WERI-Rb-1 (cell line): ENCODE measurements around the gene ANKRD12.

Experiments
- DNase-seq: peaks from one replicate; pipeline ENCODE4 v3.0.0-alpha.2; 2020
- H3K27ac ChIP-seq: fragments of 250-450 bp; sonication (Bioruptor Pico); 2 replicates; pipeline ENCODE4 v1.5.1; 2020; ENCODE audit warnings: mild to moderate bottlenecking, moderate library complexity
- H3K27me3 ChIP-seq: fragments of 250-450 bp; sonication (Bioruptor Pico); 2 replicates; pipeline ENCODE4 v1.5.1; 2021; ENCODE audit warnings: mild to moderate bottlenecking, low read depth, moderate library complexity; ENCODE audit not compliant: insufficient read depth, severe bottlenecking
- H3K36me3 ChIP-seq: fragments of 250-450 bp; sonication (Bioruptor Pico); 2 replicates; pipeline ENCODE4 v1.5.1; 2020; ENCODE audit warnings: mild to moderate bottlenecking, moderate library complexity
- H3K4me3 ChIP-seq: 2 replicates; pipeline ENCODE4 v1.5.1; 2011; ENCODE audit warnings: low read depth, mild to moderate bottlenecking, control low read depth, low read length
- H3K9me3 ChIP-seq: fragments of 250-450 bp; sonication (Bioruptor Pico); 2 replicates; pipeline ENCODE4 v1.5.1; 2021; ENCODE audit warnings: mild to moderate bottlenecking, moderate library complexity; ENCODE audit not compliant: severe bottlenecking
- TF ChIP-seq, protein P1 (sequence below): IDR thresholded peaks from 2 replicates; pipeline ENCODE4 v1.5.1; 2011; ENCODE audit warnings: low read depth, mild to moderate bottlenecking, control low read depth, inconsistent platforms, low read length

Gene ANKRD12

DNA sequence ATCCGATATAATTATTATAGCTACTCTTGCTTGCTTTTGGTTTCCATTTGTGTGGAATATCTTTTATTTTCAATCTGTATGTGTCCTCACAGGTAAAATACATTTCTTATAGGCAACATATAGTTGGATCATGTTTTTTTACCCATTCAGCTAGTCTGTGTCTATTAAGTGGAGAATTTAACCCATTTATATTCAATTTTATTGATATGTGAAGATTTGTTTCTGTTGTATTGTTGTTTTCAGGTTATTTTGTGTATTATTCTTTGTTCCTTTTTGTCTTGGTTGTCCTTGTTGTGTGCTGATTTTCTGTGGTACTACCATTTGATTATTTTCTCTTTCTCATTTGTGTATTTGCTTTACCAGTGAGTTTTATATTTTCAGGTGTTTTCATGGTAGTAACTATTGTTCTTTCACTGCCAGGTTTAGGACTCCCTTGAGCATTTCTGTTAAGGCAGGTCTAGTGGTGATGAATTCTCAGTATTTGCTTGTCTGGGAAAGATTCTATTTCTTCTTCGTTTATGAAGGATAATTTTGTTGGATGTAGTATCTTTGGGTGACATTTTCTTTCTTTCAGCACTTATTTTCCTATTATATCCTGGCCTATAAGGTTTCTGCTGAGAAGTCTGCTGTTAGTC is 95.4 kb downstream of the ANKRD12 start:
- Histone ChIP-seq H3K4me3 (no peak overlapping the region), H3K36me3 (peaks cover 37% of the 10 kb centered on the region), H3K27ac (no peak overlapping the region), H3K9me3 (no peaks in the 10 kb centered on the region), H3K27me3 (no peaks in the 10 kb centered on the region)
- DNase-seq = no peak
- TF ChIP-seq, protein P1, sequence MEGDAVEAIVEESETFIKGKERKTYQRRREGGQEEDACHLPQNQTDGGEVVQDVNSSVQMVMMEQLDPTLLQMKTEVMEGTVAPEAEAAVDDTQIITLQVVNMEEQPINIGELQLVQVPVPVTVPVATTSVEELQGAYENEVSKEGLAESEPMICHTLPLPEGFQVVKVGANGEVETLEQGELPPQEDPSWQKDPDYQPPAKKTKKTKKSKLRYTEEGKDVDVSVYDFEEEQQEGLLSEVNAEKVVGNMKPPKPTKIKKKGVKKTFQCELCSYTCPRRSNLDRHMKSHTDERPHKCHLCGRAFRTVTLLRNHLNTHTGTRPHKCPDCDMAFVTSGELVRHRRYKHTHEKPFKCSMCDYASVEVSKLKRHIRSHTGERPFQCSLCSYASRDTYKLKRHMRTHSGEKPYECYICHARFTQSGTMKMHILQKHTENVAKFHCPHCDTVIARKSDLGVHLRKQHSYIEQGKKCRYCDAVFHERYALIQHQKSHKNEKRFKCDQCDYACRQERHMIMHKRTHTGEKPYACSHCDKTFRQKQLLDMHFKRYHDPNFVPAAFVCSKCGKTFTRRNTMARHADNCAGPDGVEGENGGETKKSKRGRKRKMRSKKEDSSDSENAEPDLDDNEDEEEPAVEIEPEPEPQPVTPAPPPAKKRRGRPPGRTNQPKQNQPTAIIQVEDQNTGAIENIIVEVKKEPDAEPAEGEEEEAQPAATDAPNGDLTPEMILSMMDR = no peak

DNA sequence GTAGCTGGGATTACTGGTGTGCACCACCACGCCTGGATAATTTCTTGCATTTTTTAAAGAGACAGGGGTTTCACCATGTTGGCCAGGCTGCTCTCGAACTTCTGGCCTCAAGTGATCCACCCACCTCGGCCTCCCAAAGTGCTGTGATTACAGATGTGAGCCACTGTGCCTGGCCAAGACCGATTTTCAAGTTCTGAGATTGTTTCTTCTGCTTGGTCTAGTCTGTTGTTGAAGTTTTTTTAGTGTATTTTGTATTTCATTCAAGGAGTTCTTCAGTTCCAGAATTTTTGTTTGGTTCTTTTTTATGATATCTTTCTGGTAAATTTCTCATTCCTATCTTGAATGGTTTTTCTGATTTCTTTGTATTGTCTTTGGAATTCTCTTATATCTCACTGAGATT is 96.4 kb downstream of the ANKRD12 start:
- H3K36me3 ChIP-seq = peaks cover 39% of the 10 kb centered on the region
- no peak overlapping the region for H3K27ac ChIP-seq
- H3K9me3 ChIP-seq = no peaks in the 10 kb centered on the region
- no peak overlapping the region for H3K4me3 ChIP-seq
- H3K27me3 ChIP-seq = no peaks in the 10 kb centered on the region
- TF ChIP-seq, protein P1 = no peak
- DNase-seq = no peak

DNA sequence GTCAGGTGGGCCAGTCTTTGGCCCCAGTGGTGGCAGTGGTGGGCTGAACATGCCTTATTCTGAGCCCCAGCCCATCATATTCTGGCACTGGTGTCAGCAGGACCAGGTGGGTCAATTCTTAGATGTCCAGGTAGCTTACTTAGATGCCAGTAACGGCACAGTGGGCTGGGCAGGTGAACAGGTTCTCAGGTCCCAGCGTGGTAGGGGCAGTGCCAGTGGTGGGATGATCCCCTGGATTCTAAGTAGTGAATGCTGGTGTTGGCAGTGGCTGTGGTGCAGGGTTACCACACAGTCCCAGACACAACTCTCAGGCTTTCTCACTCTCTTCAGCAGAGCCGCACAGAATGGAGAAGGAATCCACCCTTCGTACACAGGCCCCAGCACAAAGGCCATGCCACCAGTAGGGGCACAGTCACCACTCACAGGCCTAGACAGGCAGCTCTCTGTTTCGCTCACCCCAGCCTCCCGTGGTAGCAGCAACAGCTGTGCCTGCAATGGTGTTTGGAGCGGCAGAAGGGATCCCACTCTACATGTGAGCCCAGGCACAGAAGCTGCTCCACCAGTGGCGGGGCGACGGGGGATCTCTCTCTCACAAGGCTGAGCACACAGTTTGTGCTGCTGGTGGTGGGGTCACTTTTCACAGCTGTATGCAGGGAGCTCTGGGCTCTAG is 97.3 kb downstream of the ANKRD12 start:
- H3K36me3 ChIP-seq = peaks cover 39% of the 10 kb centered on the region

DNA sequence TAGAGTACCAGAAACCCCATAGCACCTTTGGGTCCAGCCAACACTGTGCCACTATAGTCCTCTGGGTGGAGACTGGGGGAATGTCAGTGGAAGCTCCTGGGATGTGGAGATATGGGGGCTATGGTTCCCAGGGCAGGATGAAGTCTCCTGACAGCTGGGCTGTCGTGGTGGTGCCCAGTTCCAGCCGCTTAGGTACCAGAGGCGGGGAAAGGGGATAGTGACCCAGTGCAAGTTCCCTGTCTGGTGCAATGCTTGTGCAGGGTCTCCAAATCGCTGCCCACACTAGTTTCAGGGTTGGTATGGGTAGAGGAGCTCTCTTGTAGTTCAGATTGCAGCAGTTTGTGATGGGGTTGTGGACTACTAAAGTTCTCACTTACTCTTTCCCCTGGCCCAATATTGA is 97.9 kb downstream of the ANKRD12 start:
- Histone ChIP-seq H3K27me3 (no peaks in the 10 kb centered on the region), H3K4me3 (no peak overlapping the region), H3K36me3 (peaks cover 45% of the 10 kb centered on the region), H3K9me3 (no peaks in the 10 kb centered on the region), H3K27ac (no peak overlapping the region)
- TF ChIP-seq, protein P1 = no peak
- DNase-seq = no peak

More for the DNA sequence above, 97.3 kb downstream of the ANKRD12 start:
- Histone ChIP-seq H3K4me3 (no peak overlapping the region), H3K27me3 (no peaks in the 10 kb centered on the region), H3K9me3 (no peaks in the 10 kb centered on the region), H3K27ac (no peak overlapping the region)
- no peak for DNase-seq
- TF ChIP-seq, protein P1 = 0 out of 2 replicates have a peak, but pooled peaks have one; percentile 8

DNA sequence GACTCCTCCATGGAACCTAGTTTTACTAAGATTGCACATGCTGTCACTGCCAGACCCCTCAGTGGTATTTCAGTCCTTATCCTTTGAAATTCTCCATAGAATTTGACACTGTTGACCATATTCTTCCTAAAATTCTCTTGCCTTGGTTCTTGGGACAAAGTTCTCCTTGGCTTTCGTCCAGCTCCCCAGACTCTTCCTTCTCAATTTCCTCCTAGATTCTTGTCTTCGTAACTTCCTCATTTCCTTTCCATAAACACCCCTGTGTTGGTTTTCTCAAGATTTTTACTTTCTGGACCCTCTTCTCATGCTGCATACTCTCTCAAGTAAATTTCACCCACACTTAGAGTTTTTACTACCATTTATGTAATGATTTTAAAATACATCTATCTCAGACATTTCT is 101.4 kb downstream of the ANKRD12 start:
- peaks cover 42% of the 10 kb centered on the region for H3K36me3 ChIP-seq

More for the DNA sequence above, 101.4 kb downstream of the ANKRD12 start:
- H3K9me3 ChIP-seq = no peaks in the 10 kb centered on the region
- no peak for DNase-seq
- TF ChIP-seq, protein P1 = no peak
- H3K27me3 ChIP-seq = no peaks in the 10 kb centered on the region
- no peak overlapping the region for H3K27ac ChIP-seq
- no peak overlapping the region for H3K4me3 ChIP-seq
